Transverse colon (tissue), 3 donors: ENCODE results near the gene VASN.

Experiments
- EP300 ChIP-seq: sonication (generic); formaldehyde crosslinking; IDR thresholded peaks from one replicate; pipeline ENCODE4 v1.6.1; 2017; ENCODE audit warnings: antibody characterized with exemption, low read depth
- TF ChIP-seq, protein P1 (sequence below), 5 experiments: fragments of 200-600 bp in 3 of 5; fragments of 450-650 bp in 2 of 5; sonication (generic) in 3 of 5; IDR thresholded peaks; 1 replicate in 2 of 5; 2 replicates in 3 of 5; pipeline ENCODE4 v1.5.1; 2016 to 2017; ENCODE audit warnings: antibody characterized with exemption in 5 of 5, inconsistent platforms in 3 of 5, mild to moderate bottlenecking in 2 of 5, moderate library complexity in 1 of 5

DNA sequence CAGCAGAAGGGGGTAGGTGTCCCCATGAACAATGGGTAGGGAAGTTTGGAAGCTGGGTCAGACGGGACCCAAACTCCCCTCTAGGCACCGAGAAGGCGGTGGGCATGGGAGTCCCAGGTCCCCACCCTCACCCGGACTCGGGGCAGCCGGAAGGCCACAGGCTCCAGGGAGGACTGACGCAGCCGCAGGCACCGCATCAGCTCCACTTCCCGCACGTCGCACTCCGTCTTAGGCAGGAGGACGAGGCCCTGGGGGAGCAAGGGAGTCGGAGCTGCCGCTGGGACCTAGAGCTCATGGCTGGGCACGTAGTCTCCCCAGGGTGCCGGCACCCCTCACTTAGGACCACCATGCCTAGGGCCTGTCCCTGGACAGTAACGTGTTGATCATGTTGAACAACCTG is 13.4 kb upstream of the VASN start:
- TF ChIP-seq EP300 = no peak
- TF ChIP-seq, protein P1, sequence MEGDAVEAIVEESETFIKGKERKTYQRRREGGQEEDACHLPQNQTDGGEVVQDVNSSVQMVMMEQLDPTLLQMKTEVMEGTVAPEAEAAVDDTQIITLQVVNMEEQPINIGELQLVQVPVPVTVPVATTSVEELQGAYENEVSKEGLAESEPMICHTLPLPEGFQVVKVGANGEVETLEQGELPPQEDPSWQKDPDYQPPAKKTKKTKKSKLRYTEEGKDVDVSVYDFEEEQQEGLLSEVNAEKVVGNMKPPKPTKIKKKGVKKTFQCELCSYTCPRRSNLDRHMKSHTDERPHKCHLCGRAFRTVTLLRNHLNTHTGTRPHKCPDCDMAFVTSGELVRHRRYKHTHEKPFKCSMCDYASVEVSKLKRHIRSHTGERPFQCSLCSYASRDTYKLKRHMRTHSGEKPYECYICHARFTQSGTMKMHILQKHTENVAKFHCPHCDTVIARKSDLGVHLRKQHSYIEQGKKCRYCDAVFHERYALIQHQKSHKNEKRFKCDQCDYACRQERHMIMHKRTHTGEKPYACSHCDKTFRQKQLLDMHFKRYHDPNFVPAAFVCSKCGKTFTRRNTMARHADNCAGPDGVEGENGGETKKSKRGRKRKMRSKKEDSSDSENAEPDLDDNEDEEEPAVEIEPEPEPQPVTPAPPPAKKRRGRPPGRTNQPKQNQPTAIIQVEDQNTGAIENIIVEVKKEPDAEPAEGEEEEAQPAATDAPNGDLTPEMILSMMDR (IDR thresholded peaks at IDR 0.05) = no peak
